ENCODE measurements around the gene PLG. TPM values are rescaled to one million over a fixed set of nuclear protein-coding genes. Genes with fewer than 3 reads are reported as not detected.
"Not testable (repeated sequence)": the region's sequence is repeated elsewhere in the genome, so short reads cannot be mapped to it uniquely, and the experiment has no call there.

Gene PLG
- total RNA-seq, 1 donor from 2014 or later: 1.9 TPM

GRCh38 chr6:160692369-160692959 is 9.6 kb upstream of the PLG start:
- Mint-ChIP-seq H3K36me3 (ENCODE audit: insufficient read depth) (peaks cover 3% of the 10 kb centered on the region), H3K4me1 (ENCODE audit: low read depth) (no peaks in the 10 kb centered on the region), H3K27me3 (no peaks in the 10 kb centered on the region), H3K9me3 (ENCODE audit: low read depth) (peaks cover 12% of the 10 kb centered on the region), H3K27ac (no peak overlapping the region), H3K4me3 (ENCODE audit: low read depth) (no peak overlapping the region)
- no peak for DNase-seq (ENCODE audit: low spot score, unreplicated experiment)
- no peak for TF ChIP-seq CTCF (IDR thresholded peaks at IDR 0.05; ENCODE audit: unreplicated experiment)

- not testable (repeated sequence) for H3K27ac Mint-ChIP-seq; H3K4me3 Mint-ChIP-seq (ENCODE audit: low read depth); H3K36me3 Mint-ChIP-seq (ENCODE audit: insufficient read depth); DNase-seq (ENCODE audit: low spot score, unreplicated experiment); H3K27me3 Mint-ChIP-seq; H3K4me1 Mint-ChIP-seq (ENCODE audit: low read depth)
- peaks cover 12% of the 10 kb centered on the region for H3K9me3 Mint-ChIP-seq (ENCODE audit: low read depth)
Observed at GRCh38 chr6:160695025-160695424, 7.0 kb upstream of the PLG start.

GRCh38 chr6:160695622-160696021 is 6.4 kb upstream of the PLG start:
- H3K4me1 Mint-ChIP-seq (ENCODE audit: low read depth); DNase-seq (ENCODE audit: low spot score, unreplicated experiment); H3K27me3 Mint-ChIP-seq; H3K4me3 Mint-ChIP-seq (ENCODE audit: low read depth); H3K36me3 Mint-ChIP-seq (ENCODE audit: insufficient read depth); H3K27ac Mint-ChIP-seq: not testable (repeated sequence)
- peaks cover 12% of the 10 kb centered on the region for H3K9me3 Mint-ChIP-seq (ENCODE audit: low read depth)

GRCh38 chr6:160696884-160697283 is 5.2 kb upstream of the PLG start:
- H3K36me3 Mint-ChIP-seq (ENCODE audit: insufficient read depth); H3K27ac Mint-ChIP-seq; H3K27me3 Mint-ChIP-seq; DNase-seq (ENCODE audit: low spot score, unreplicated experiment); H3K4me3 Mint-ChIP-seq (ENCODE audit: low read depth): not testable (repeated sequence)
- H3K4me1 Mint-ChIP-seq (ENCODE audit: low read depth): peaks cover 14% of the 10 kb centered on the region
- peaks cover 12% of the 10 kb centered on the region for H3K9me3 Mint-ChIP-seq (ENCODE audit: low read depth)

- Mint-ChIP-seq H3K27me3 (no peaks in the 10 kb centered on the region), H3K9me3 (ENCODE audit: low read depth) (peaks cover 12% of the 10 kb centered on the region), H3K27ac (no peak overlapping the region), H3K4me1 (ENCODE audit: low read depth) (peaks cover 16% of the 10 kb centered on the region), H3K36me3 (ENCODE audit: insufficient read depth) (peaks cover 3% of the 10 kb centered on the region), H3K4me3 (ENCODE audit: low read depth) (no peak overlapping the region)
- DNase-seq (ENCODE audit: low spot score, unreplicated experiment): no peak
- TF ChIP-seq CTCF (IDR thresholded peaks at IDR 0.05; ENCODE audit: unreplicated experiment): no peak
Observed at GRCh38 chr6:160697826-160698225, 4.2 kb upstream of the PLG start.

DNA sequence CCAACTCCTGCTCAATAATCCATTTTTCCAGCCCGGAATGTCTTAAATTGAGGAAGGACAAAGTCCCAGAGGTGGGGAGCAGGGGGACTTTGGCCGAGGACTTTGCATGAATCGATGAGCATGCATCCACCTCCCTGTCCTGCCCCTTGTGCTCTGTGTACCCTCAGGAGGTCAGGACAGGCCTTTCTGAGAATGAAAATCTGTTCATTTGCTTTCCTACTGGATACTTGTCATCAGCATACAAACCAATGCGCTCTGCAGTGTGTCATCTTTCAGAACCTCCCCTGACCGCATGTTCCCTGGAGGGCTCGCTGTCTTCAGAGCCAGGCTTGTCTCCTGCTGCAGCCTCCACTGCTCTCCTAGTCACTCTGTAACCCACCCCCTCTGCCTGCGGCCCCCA is 2.6 kb downstream of the PLG start:
- DNase-seq (ENCODE audit: low spot score, unreplicated experiment); H3K36me3 Mint-ChIP-seq (ENCODE audit: insufficient read depth); H3K4me3 Mint-ChIP-seq (ENCODE audit: low read depth); H3K9me3 Mint-ChIP-seq (ENCODE audit: low read depth); H3K27ac Mint-ChIP-seq; H3K27me3 Mint-ChIP-seq: not testable (repeated sequence)
- H3K4me1 Mint-ChIP-seq (ENCODE audit: low read depth): peaks cover 36% of the 10 kb centered on the region

DNA sequence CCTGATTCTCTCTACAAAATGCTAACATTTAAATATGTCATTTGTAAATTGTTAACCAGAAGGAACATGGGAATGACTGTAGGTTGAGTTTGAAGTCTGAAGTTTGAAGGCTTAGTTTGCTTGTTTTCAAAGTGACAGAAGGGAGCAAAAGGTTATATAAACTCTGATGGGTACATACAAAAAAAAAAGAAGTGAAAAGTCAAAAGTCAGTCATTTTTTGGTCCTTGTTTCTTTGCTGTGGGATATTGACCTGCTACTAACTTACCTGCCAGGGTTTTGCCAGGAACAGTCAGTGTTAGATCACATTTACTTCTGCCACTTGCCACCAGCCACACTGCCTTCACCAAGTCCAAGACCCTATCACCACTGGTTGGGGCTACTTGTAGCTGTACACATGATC is 6.9 kb downstream of the PLG start:
- not testable (repeated sequence) for H3K27me3 Mint-ChIP-seq; H3K4me3 Mint-ChIP-seq (ENCODE audit: low read depth); H3K36me3 Mint-ChIP-seq (ENCODE audit: insufficient read depth); H3K9me3 Mint-ChIP-seq (ENCODE audit: low read depth); H3K27ac Mint-ChIP-seq; DNase-seq (ENCODE audit: low spot score, unreplicated experiment)
- H3K4me1 Mint-ChIP-seq (ENCODE audit: low read depth): peaks cover 28% of the 10 kb centered on the region

DNA sequence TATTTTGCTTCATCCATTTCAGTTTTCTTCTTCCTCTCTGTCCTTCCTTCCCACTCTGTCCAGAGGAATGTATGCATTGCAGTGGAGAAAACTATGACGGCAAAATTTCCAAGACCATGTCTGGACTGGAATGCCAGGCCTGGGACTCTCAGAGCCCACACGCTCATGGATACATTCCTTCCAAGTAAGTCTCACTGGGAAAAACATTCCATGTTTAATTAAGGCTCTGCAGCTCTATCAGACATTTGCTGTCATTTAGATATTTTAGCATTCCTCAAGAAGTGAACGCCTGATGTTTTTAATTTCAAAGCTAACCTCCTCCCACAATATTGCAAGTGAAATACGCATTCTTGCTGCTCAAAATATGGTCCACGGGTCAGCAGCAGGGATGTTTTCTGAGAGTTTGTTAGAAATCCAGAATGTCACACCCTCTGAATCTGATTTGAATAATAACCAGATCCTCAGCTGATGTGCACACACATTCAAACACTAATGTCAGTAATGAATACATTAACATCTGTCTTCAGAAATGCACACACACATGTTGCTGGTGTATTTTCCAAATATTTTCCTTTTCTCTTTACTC is 12.8 kb downstream of the PLG start:
- Mint-ChIP-seq H3K9me3 (ENCODE audit: low read depth) (no peaks in the 10 kb centered on the region), H3K36me3 (ENCODE audit: insufficient read depth) (no peaks in the 10 kb centered on the region), H3K27me3 (no peaks in the 10 kb centered on the region), H3K27ac (no peak overlapping the region), H3K4me3 (ENCODE audit: low read depth) (no peak overlapping the region), H3K4me1 (ENCODE audit: low read depth) (no peaks in the 10 kb centered on the region)
- no peak for DNase-seq (ENCODE audit: low spot score, unreplicated experiment)
- no peak for TF ChIP-seq CTCF (IDR thresholded peaks at IDR 0.05; ENCODE audit: unreplicated experiment)

All from progenitor cell of endocrine pancreas (in vitro differentiated cells).